ENCODE measurements around the gene RALGAPA1.
"Not testable (repeated sequence)": the region's sequence is repeated elsewhere in the genome, so short reads cannot be mapped to it uniquely, and the experiment has no call there.

Gene RALGAPA1

GRCh38 chr14:35841704-35842103 is 32.6 kb upstream of the RALGAPA1 start:
- WGBS, 2 experiments (ENCODE audit: insufficient coverage in 2 of 2) = 100% methylated on average over 2 of the region's 2 CpGs
- H3K4me3 ChIP-seq (ENCODE audit: extremely low read depth, insufficient read depth, low read length, poor library complexity, severe bottlenecking); H3K4me1 ChIP-seq (ENCODE audit: control insufficient read depth, insufficient read depth, low read length, poor library complexity, severe bottlenecking); H3K27ac ChIP-seq (ENCODE audit: low read depth, low read length, severe bottlenecking); H3K9me3 ChIP-seq (ENCODE audit: control insufficient read depth, low read length): not testable (repeated sequence)
- H3K36me3 ChIP-seq (ENCODE audit: control insufficient read depth, insufficient read depth, low read length) = peaks cover 46% of the 10 kb centered on the region

- H3K36me3 ChIP-seq (ENCODE audit: control insufficient read depth, insufficient read depth, low read length) = peaks cover 47% of the 10 kb centered on the region
- no peak overlapping the region for H3K4me3 ChIP-seq (ENCODE audit: extremely low read depth, insufficient read depth, low read length, poor library complexity, severe bottlenecking)
- WGBS, 2 experiments (ENCODE audit: insufficient coverage in 2 of 2) = 92% methylated on average over 2 of the region's 5 CpGs; no CpG with 5 or more reads in 1 of the 2 experiments
- no peak overlapping the region for H3K27ac ChIP-seq (ENCODE audit: low read depth, low read length, severe bottlenecking)
- no peaks in the 10 kb centered on the region for H3K4me1 ChIP-seq (ENCODE audit: control insufficient read depth, insufficient read depth, low read length, poor library complexity, severe bottlenecking)
- no peaks in the 10 kb centered on the region for H3K9me3 ChIP-seq (ENCODE audit: control insufficient read depth, low read length)
Observed at GRCh38 chr14:35835208-35835982, 26.3 kb upstream of the RALGAPA1 start.

GRCh38 chr14:35829449-35829848 is 20.4 kb upstream of the RALGAPA1 start:
- H3K27ac ChIP-seq (ENCODE audit: low read depth, low read length, severe bottlenecking) = no peak overlapping the region
- H3K4me1 ChIP-seq (ENCODE audit: control insufficient read depth, insufficient read depth, low read length, poor library complexity, severe bottlenecking) = no peaks in the 10 kb centered on the region
- peaks cover 20% of the 10 kb centered on the region for H3K36me3 ChIP-seq (ENCODE audit: control insufficient read depth, insufficient read depth, low read length)
- H3K9me3 ChIP-seq (ENCODE audit: control insufficient read depth, low read length) = no peaks in the 10 kb centered on the region
- no peak overlapping the region for H3K4me3 ChIP-seq (ENCODE audit: extremely low read depth, insufficient read depth, low read length, poor library complexity, severe bottlenecking)
- WGBS, 2 experiments (ENCODE audit: insufficient coverage in 2 of 2) = 100% methylated on average over 1 of the region's 1 CpG; no CpG with 5 or more reads in 1 of the 2 experiments

- Histone ChIP-seq H3K4me3 (ENCODE audit: extremely low read depth, insufficient read depth, low read length, poor library complexity, severe bottlenecking) (peak overlapping the region; percentile 77), H3K4me1 (ENCODE audit: control insufficient read depth, insufficient read depth, low read length, poor library complexity, severe bottlenecking) (no peaks in the 10 kb centered on the region), H3K9me3 (ENCODE audit: control insufficient read depth, low read length) (no peaks in the 10 kb centered on the region), H3K27ac (ENCODE audit: low read depth, low read length, severe bottlenecking) (no peak overlapping the region), H3K36me3 (ENCODE audit: control insufficient read depth, insufficient read depth, low read length) (peaks cover 14% of the 10 kb centered on the region)
- WGBS, 2 experiments (ENCODE audit: insufficient coverage in 2 of 2) = 84% methylated on average over 6 to 8 of the region's 11 CpGs
Observed at GRCh38 chr14:35827678-35828472, 18.8 kb upstream of the RALGAPA1 start.

GRCh38 chr14:35826952-35827416 is 17.9 kb upstream of the RALGAPA1 start:
- H3K4me1 ChIP-seq (ENCODE audit: control insufficient read depth, insufficient read depth, low read length, poor library complexity, severe bottlenecking) = no peaks in the 10 kb centered on the region
- peaks cover 10% of the 10 kb centered on the region for H3K36me3 ChIP-seq (ENCODE audit: control insufficient read depth, insufficient read depth, low read length)
- WGBS, 2 experiments (ENCODE audit: insufficient coverage in 2 of 2) = 0 to 6% methylated on average over 9 to 10 of the region's 11 CpGs
- H3K4me3 ChIP-seq (ENCODE audit: extremely low read depth, insufficient read depth, low read length, poor library complexity, severe bottlenecking) = peak overlapping the region; percentile 77
- H3K27ac ChIP-seq (ENCODE audit: low read depth, low read length, severe bottlenecking) = peak overlapping the region; percentile 98
- no peaks in the 10 kb centered on the region for H3K9me3 ChIP-seq (ENCODE audit: control insufficient read depth, low read length)

GRCh38 chr14:35826218-35826951 is 17.3 kb upstream of the RALGAPA1 start, which contains the start of gene BRMS1L:
TSS of gene BRMS1L (plus strand) at chr14:35826338. CDS start at chr14:35826517, 179 bp downstream.
- Histone ChIP-seq H3K9me3 (ENCODE audit: control insufficient read depth, low read length) (no peaks in the 10 kb centered on the region), H3K4me1 (ENCODE audit: control insufficient read depth, insufficient read depth, low read length, poor library complexity, severe bottlenecking) (no peaks in the 10 kb centered on the region)
- 0% methylated on average over 38 to 64 of the region's 70 CpGs for WGBS, 2 experiments (ENCODE audit: insufficient coverage in 2 of 2)

GRCh38 chr14:35825968-35826217 is 16.8 kb upstream of the RALGAPA1 start:
- Histone ChIP-seq H3K4me3 (ENCODE audit: extremely low read depth, insufficient read depth, low read length, poor library complexity, severe bottlenecking) (peak overlapping the region; percentile 77), H3K27ac (ENCODE audit: low read depth, low read length, severe bottlenecking) (no peak overlapping the region), H3K36me3 (ENCODE audit: control insufficient read depth, insufficient read depth, low read length) (no peaks in the 10 kb centered on the region), H3K4me1 (ENCODE audit: control insufficient read depth, insufficient read depth, low read length, poor library complexity, severe bottlenecking) (no peaks in the 10 kb centered on the region), H3K9me3 (ENCODE audit: control insufficient read depth, low read length) (no peaks in the 10 kb centered on the region)
- 2% methylated on average over 3 to 6 of the region's 6 CpGs for WGBS, 2 experiments (ENCODE audit: insufficient coverage in 2 of 2)

More at GRCh38 chr14:35826218-35826951, 17.3 kb upstream of the RALGAPA1 start, which contains the start of gene BRMS1L:
- peaks cover 4% of the 10 kb centered on the region for H3K36me3 ChIP-seq (ENCODE audit: control insufficient read depth, insufficient read depth, low read length)
- H3K27ac ChIP-seq (ENCODE audit: low read depth, low read length, severe bottlenecking) = peak within 1 kb of the TSS; percentile 98
- peak within 1 kb of the TSS; percentile 77 for H3K4me3 ChIP-seq (ENCODE audit: extremely low read depth, insufficient read depth, low read length, poor library complexity, severe bottlenecking)

- 94 to 100% methylated on average over 3 to 9 of the region's 55 CpGs for WGBS, 2 experiments (ENCODE audit: insufficient coverage in 2 of 2)
- H3K9me3 ChIP-seq (ENCODE audit: control insufficient read depth, low read length); H3K4me1 ChIP-seq (ENCODE audit: control insufficient read depth, insufficient read depth, low read length, poor library complexity, severe bottlenecking); H3K4me3 ChIP-seq (ENCODE audit: extremely low read depth, insufficient read depth, low read length, poor library complexity, severe bottlenecking); H3K36me3 ChIP-seq (ENCODE audit: control insufficient read depth, insufficient read depth, low read length); H3K27ac ChIP-seq (ENCODE audit: low read depth, low read length, severe bottlenecking): not testable (repeated sequence)
Observed at GRCh38 chr14:35824446-35825165, 15.5 kb upstream of the RALGAPA1 start.

GRCh38 chr14:35822501-35822900 is 13.4 kb upstream of the RALGAPA1 start:
- H3K27ac ChIP-seq (ENCODE audit: low read depth, low read length, severe bottlenecking) = no peak overlapping the region
- H3K9me3 ChIP-seq (ENCODE audit: control insufficient read depth, low read length) = no peaks in the 10 kb centered on the region
- 91 to 94% methylated on average over 2 of the region's 3 CpGs for WGBS, 2 experiments (ENCODE audit: insufficient coverage in 2 of 2)
- H3K36me3 ChIP-seq (ENCODE audit: control insufficient read depth, insufficient read depth, low read length) = no peaks in the 10 kb centered on the region
- H3K4me3 ChIP-seq (ENCODE audit: extremely low read depth, insufficient read depth, low read length, poor library complexity, severe bottlenecking) = no peak overlapping the region
- no peaks in the 10 kb centered on the region for H3K4me1 ChIP-seq (ENCODE audit: control insufficient read depth, insufficient read depth, low read length, poor library complexity, severe bottlenecking)
